AG08395 (cell line): ENCODE measurements around the gene KRTAP21-3.
"Not testable (repeated sequence)": the region's sequence is repeated elsewhere in the genome, so short reads cannot be mapped to it uniquely, and the experiment has no call there.

ENCODE experiments used
- DNase-seq: peaks from one replicate; pipeline ENCODE4 v3.0.0; 2012; ENCODE audit warnings: mixed read lengths, low spot score

The KRTAP21-3 gene

GRCh38 chr21:30718239-30718909 is at the start of gene KRTAP21-3:
Gene KRTAP21-3, minus strand, starts transcription at chr21:30718777. Its CDS starts 18 bp downstream, at chr21:30718759.
- DNase-seq = no peak

- DNase-seq = no peak
Measured at GRCh38 chr21:30760776-30761175, 42.2 kb upstream of the KRTAP21-3 start.

- no peak for DNase-seq
Measured at GRCh38 chr21:30758306-30758705, 39.7 kb upstream of the KRTAP21-3 start.

- not testable (repeated sequence) for DNase-seq
Measured at GRCh38 chr21:30755328-30755727, 36.8 kb upstream of the KRTAP21-3 start, which contains the start of gene KRTAP21-1. Gene KRTAP21-1, minus strand, starts transcription at chr21:30755428. Its CDS starts 50 bp downstream, at chr21:30755378.

GRCh38 chr21:30747159-30747558 is 28.6 kb upstream of the KRTAP21-3 start, which contains the start of gene KRTAP21-2:
Gene KRTAP21-2, minus strand, starts transcription at chr21:30747259. Its CDS starts 57 bp downstream, at chr21:30747202.
- DNase-seq = no peak

- no peak for DNase-seq
Measured at GRCh38 chr21:30740462-30740861, 21.9 kb upstream of the KRTAP21-3 start.

- DNase-seq = no peak
Measured at GRCh38 chr21:30733026-30733425, 14.4 kb upstream of the KRTAP21-3 start.

- no peak for DNase-seq
Measured at GRCh38 chr21:30726726-30727125, 8.1 kb upstream of the KRTAP21-3 start.

GRCh38 chr21:30719401-30719800 is 824 bp upstream of the KRTAP21-3 start:
- DNase-seq = no peak

- DNase-seq = no peak
Measured at GRCh38 chr21:30717105-30717504, 1.5 kb downstream of the KRTAP21-3 start.

- no peak for DNase-seq
Measured at GRCh38 chr21:30714946-30715345, 3.6 kb downstream of the KRTAP21-3 start.

GRCh38 chr21:30714456-30714855 is 4.1 kb downstream of the KRTAP21-3 start:
- DNase-seq = no peak

GRCh38 chr21:30713766-30714165 is 4.8 kb downstream of the KRTAP21-3 start:
- DNase-seq = no peak

GRCh38 chr21:30710499-30710898 is 8.1 kb downstream of the KRTAP21-3 start:
- no peak for DNase-seq

GRCh38 chr21:30707409-30707808 is 11.2 kb downstream of the KRTAP21-3 start:
- no peak for DNase-seq

GRCh38 chr21:30695956-30696355 is 22.6 kb downstream of the KRTAP21-3 start:
- DNase-seq = no peak

GRCh38 chr21:30689822-30690221 is 28.8 kb downstream of the KRTAP21-3 start:
- no peak for DNase-seq

- DNase-seq = no peak
Measured at GRCh38 chr21:30684506-30684905, 34.1 kb downstream of the KRTAP21-3 start.

- DNase-seq = no peak
Measured at GRCh38 chr21:30680586-30680985, 38.0 kb downstream of the KRTAP21-3 start.

GRCh38 chr21:30676737-30677136 is 41.8 kb downstream of the KRTAP21-3 start:
- DNase-seq = no peak

- no peak for DNase-seq
Measured at GRCh38 chr21:30674312-30674711, 44.3 kb downstream of the KRTAP21-3 start.

- no peak for DNase-seq
Measured at GRCh38 chr21:30672985-30673650, 45.5 kb downstream of the KRTAP21-3 start.

- no peak for DNase-seq
Measured at GRCh38 chr21:30668776-30669175, 49.8 kb downstream of the KRTAP21-3 start.
